NCI-H1092 (cell line): ENCODE measurements around the gene PTGIR.
"Not testable (repeated sequence)": the region's sequence is repeated elsewhere in the genome, so short reads cannot be mapped to it uniquely, and the experiment has no call there.

ENCODE experiments used
- DNase-seq: peaks from one replicate; lab custom pipeline; 2025; lab: John Stamatoyannopoulos, UW

Gene PTGIR

GRCh38 chr19:46639358-46640182, 14.7 kb upstream of the PTGIR start:
- DNase-seq = no peak

GRCh38 chr19:46637224-46637623, 12.3 kb upstream of the PTGIR start:
- no peak for DNase-seq

- no peak for DNase-seq
Measured at GRCh38 chr19:46635920-46636761, 11.3 kb upstream of the PTGIR start, which contains the start of gene GNG8. Gene GNG8, minus strand, starts transcription at chr19:46636202. Its CDS starts 1,520 bp downstream, at chr19:46634682.

GRCh38 chr19:46634656-46635218, 9.8 kb upstream of the PTGIR start:
- no peak for DNase-seq

GRCh38 chr19:46634045-46634655, 9.3 kb upstream of the PTGIR start:
- DNase-seq = no peak

GRCh38 chr19:46633130-46633529, 8.2 kb upstream of the PTGIR start:
- DNase-seq = no peak

- DNase-seq = no peak
Measured at GRCh38 chr19:46631481-46631880, 6.6 kb upstream of the PTGIR start.

GRCh38 chr19:46630586-46631205, 5.8 kb upstream of the PTGIR start:
- DNase-seq = no peak

GRCh38 chr19:46629546-46630025, 4.7 kb upstream of the PTGIR start:
- DNase-seq = no peak

- not testable (repeated sequence) for DNase-seq
Measured at GRCh38 chr19:46628970-46629369, 4.1 kb upstream of the PTGIR start.

- DNase-seq = no peak
Measured at GRCh38 chr19:46626446-46626845, 1.6 kb upstream of the PTGIR start.

- no peak for DNase-seq
Measured at GRCh38 chr19:46625731-46626130, 842 bp upstream of the PTGIR start.

- no peak for DNase-seq
Measured at GRCh38 chr19:46623915-46624502, 880 bp downstream of the PTGIR start.

GRCh38 chr19:46622118-46622446, 2.8 kb downstream of the PTGIR start:
- DNase-seq = no peak

GRCh38 chr19:46621191-46622117, 3.4 kb downstream of the PTGIR start:
- no peak for DNase-seq

GRCh38 chr19:46620716-46621115, 4.2 kb downstream of the PTGIR start:
- no peak for DNase-seq

GRCh38 chr19:46620267-46620666, 4.6 kb downstream of the PTGIR start:
- no peak for DNase-seq

GRCh38 chr19:46618670-46619231, 6.1 kb downstream of the PTGIR start:
- no peak for DNase-seq

- DNase-seq = no peak
Measured at GRCh38 chr19:46617601-46618000, 7.3 kb downstream of the PTGIR start.
